HG03469 (cell line): ENCODE measurements around the gene MAGOHB.
"Not testable (repeated sequence)": the region's sequence is repeated elsewhere in the genome, so short reads cannot be mapped to it uniquely, and the experiment has no call there.

Source experiments
- ATAC-seq: cut with Tn5 transposase; IDR thresholded peaks from one replicate; pipeline ENCODE4 v1.9.1; 2021; ENCODE audit warnings: mild to moderate bottlenecking, moderate library complexity, moderate number of reproducible peaks; ENCODE audit not compliant: unreplicated experiment

The MAGOHB gene

DNA sequence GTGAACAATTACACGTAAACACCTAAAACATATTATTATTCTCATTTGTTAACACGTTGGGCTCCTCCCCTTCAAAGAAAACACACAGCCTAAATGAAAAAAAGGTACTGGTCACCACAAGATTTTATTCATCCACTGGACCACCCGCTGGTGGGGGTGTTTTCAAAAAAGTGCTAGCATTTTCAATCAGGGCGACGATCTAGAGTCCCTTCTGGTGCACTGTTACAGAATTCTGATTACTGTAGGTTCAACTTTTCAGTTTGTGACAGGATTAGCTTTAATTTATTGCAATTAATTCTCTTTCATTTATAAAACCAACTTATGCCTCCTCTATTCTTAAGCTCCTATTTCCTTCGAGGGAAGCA is 443 bp downstream of the MAGOHB start:
- no peak for ATAC-seq

DNA sequence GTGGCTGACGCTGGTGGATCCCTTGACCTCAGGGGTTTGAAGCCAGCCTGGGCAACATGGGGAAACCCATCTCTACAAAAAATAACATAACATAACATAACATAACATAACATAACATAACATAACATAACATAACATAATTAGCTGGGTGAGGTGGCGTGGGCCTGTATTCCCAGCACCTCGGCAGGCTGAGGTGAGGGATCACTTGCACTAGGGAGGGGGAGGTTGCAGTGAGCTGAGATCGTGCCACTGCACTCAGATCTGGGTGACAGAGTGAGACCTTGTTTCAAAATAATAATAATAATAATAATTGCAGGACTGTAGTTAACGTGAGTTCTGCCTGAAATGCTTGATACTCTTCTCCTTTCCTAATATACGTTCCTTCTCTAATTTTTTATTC is 1.3 kb downstream of the MAGOHB start:
- ATAC-seq = no peak

DNA sequence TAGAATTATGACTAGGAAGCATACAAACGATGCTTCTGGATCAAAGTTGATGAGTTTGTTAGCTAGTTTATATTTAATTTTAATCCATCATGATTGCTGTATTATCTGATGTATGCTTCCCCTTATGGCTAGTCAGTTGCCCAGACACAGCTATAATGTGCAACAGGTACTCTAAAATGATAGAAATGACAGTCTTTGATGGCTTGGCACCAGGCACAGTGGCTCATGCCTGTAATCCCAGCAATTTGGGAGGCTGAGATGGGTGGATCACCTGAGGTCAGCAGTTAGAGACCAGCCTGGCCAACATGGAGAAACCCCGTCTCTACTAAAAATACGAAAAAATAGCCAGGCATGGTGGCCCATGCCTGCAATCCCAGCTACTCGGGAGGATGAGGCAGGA is 2.2 kb downstream of the MAGOHB start:
- ATAC-seq = not testable (repeated sequence)

DNA sequence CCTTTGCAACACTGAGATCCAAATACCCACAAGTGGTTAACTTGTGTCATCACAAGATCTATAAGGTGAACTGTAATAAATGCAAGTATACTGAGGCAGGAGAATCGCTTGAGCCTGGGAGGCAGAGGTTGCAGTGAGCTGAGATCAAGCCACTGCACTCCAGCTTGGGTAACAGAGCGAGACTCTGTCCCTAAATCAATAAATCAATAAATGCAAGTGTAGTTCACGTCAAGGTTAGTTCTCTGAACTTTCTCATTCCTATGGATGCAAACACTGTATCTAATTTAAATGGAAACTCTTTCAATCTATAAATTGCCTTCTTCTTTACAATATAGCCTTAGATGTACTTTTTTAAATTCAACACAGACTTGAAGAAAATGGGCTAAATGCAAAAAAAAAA is 3.2 kb downstream of the MAGOHB start:
- no peak for ATAC-seq

DNA sequence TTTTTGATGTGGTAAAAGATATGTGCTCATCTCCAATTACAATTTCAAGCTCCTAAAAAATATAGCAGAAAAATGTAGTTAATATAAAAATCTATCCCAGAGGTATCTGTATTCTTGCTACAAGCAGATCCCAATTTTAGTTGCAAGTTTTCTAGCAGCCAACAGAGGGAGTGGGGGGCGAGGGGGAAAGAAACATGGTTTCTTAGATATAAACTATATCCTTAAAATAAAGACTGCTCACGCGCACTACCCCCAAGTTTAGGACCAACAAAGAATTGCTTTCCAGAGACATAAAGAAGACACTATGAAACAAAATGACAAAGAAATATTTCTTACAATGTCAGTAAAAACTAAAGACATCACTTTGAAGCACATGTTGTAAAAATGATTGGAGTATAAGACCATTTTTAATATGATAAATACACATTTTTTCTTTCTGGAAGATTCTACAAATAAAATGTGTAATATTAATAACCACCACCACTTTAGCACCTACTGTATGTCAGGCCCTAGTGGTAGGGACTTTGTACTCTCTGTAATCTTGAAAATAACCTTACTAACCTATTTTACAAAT is 5.4 kb downstream of the MAGOHB start:
- no peak for ATAC-seq

DNA sequence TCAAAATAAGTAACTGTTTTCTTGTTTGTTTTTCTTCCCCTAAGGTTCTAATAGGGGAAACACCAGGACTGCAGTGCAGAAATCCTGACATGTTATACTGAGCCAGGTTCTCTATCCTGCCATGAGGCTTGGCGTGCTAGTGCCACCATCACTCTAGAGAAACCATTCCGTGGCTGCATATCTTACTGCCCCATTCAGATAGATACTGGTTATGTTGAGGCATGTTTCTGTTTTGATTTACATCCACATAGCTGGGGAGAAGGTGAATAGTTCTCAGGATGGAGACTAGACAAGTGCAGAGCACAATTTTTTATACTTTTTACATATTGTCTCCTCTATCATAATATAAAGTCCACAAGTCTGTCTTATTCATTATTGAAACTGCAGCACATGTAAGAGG is 11.5 kb downstream of the MAGOHB start:
- ATAC-seq = no peak

DNA sequence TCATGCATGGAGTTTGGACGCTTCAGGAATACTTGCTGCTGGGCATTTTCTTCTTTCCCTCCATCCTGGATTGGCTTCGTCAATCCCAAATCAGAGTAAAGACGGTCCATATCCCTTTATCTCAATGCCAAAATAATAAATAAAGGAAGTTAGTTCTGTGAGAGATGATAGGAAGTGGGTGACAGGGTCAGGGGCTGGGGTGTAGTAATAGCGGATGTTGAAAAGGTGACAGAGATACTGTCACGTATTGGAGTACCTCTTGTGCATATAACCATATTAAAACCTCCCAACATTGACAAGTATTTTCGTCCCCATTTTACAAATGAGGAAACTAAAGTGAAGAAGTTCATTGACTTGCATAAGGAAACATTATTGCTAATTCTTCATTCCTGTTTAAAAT is 12.4 kb downstream of the MAGOHB start:
- no peak for ATAC-seq

DNA sequence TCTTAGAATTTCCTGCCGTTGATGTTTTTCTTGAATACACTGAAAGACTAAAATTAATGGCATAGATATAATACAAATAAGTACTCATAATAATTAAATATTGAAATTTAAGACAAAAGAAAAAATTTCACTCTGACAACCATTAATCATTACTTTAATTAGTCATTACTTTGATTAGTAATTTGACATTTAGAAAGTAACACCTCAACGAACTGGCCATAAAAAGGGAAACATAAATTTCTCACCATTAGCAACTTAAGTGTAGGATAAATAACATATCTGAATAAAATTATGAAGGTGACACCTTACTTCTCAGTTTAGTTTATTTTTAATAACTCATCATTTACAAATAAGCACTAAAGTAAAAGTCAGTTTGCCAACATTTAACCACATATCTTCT is 17.5 kb downstream of the MAGOHB start:
- no peak for ATAC-seq

DNA sequence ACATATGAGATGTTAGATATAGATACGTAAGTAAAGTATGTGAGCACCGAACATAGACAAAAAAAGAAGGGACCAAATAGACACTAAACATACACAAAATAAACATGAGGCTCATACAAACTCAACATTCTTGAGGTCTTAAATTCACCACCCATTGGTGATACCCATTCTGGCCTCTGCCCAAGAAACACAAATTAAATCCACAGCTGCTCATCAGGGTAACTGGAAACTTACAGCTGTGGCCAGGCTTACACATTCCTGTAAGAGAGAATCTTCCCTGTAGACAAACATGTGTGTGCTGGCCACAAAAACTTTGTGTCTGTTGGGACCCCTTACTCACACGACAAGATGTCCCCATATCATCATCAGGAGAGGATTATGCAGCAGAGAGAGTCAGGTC is 22.4 kb downstream of the MAGOHB start:
- no peak for ATAC-seq

DNA sequence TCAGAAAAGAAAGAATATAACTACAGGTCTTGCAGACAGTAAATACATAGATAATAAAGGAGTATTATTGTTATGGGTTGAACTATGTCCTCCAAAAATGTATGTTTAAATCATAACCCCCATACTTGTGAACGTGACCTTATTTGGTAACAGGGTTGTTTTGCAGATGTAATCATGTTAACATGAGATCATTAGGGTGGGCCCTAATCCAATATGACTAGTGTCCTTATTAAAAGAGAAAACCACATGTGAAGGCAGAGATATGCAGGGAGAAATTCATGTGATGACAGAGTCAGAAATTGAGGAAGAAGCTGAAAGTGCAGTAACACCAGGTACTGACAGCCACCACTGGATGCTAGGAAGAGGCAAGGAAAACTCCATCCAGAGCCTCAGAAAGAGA is 29.0 kb downstream of the MAGOHB start:
- ATAC-seq = no peak

DNA sequence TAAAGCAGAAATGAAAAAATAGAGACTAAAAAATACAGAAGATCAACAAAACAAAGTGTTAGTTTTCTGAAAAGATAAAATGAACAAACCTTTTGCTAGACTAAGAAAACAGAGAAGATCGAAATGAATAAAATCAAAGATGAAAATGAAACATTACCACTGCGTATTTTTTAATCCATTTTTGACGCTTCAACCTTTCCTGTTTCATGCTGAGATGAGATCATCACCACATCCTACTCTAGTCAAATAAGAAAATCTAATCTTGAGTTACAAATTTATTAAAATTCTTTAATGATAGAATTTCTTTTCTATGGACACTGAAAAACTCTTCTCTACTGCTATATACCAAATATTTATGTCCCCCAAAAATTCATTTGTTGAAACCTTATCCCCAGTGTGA is 30.7 kb downstream of the MAGOHB start:
- ATAC-seq = no peak

DNA sequence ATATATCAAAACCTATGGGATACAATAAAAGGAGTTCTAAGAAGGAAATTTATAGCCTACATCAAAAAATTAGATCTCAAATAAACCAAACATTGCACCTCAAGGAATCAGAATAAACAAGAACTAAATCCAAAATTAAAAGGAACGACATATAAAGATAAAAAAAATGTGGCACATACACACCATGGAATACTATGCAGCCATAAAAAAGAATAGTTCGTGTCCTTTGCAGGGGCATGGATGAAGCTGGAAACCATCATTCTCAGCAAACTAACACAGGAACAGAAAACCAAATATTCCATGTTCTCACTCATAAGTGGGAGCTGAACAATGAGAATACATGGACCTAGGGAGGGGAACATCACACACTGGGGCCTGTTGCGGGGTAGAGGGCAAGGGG is 31.3 kb downstream of the MAGOHB start:
- not testable (repeated sequence) for ATAC-seq

DNA sequence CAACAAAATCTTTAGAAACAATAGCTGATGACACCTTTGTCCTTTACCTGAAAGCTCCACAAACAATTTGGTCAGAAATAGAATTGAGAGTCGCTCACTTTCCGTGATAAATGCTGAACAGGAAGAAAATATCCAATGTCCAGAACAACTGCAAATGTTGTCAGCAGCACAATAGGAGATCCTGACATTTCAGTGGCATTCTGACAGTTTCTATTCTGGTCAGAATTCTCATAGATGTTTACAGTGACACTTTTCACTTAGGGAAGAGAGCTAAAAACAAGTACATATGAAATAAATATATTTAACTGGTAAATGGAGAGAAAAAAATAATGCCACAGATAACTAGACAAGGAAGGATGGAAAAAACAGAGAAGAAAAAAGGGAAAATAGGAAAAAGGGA is 39.1 kb downstream of the MAGOHB start:
- ATAC-seq = no peak

DNA sequence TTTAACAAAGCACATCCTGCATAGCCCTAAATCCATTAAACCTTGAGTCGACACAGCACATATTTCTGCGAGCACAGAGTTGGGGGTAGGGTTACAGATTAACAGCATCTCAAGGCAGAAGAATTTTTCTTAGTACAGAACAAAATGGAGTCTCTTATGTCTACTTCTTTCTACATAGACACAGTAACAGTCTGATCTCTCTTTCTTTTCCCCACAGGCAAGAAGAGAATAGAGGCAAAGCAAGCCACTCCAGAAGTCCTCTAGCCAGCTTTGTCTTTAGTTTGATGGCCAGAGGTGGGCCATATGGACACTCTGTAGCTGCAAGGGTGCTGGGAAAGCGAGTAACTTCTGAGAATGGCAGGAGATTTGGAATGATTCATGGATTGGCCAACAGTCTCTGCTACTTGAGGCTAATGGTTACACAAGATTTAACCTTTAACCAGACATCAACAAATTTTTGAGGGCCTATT is 41.4 kb downstream of the MAGOHB start:
- ATAC-seq = not testable (repeated sequence)

DNA sequence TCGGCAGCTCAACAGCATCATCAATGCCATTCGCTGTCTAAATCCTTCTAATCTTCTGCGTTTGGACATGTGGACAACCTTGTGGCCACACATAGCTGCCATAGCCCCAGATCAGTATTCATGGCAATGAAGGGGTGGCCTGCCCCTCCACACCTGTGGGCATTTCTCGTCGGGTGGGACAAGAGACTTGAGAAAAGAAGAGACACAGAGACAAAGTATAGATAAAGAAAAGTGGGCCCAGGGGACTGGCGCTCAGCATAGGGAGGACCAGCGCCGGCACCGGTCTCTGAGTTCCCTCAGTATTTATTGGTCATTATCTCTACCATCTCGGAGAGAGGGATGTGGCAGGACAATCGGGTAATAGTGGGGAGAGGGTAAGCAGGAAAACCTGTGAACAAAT is 42.3 kb downstream of the MAGOHB start:
- ATAC-seq = no peak

DNA sequence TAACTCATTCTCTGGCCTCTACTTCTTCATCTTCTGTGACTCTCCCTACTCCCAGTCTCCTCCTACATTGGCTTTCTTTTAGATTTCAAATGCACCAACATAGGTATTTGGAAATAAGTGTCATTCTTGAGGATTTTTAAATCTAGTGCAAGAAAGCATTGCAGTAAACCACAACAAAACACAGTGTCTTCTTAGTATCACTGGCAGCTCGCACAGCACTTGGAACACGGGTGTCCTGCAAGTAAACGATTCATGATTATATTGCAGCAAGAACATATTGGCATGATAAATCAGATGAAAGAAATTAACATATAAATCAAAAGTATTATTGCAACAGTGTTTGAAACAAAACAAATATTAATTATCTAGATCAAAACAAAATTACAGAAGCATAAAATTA is 45.6 kb downstream of the MAGOHB start:
- no peak for ATAC-seq

DNA sequence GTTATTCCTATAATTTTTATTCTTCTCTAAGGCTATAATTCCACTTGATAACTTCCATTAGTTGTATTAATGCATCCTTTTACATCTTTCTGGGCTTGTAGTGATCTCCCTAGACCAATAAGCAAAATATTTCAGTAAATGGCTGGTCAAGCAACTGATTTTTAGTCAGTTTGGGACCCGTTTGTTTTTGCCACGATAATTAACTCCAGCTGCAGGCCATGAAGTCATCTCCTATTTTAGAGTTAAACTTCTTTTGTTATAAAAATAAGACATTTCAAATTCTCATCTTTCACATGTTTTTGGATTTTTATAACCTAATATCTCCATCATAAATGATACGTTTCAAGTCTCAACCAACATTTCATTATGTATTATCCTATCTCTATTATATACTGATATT is 49.4 kb downstream of the MAGOHB start:
- no peak for ATAC-seq

DNA sequence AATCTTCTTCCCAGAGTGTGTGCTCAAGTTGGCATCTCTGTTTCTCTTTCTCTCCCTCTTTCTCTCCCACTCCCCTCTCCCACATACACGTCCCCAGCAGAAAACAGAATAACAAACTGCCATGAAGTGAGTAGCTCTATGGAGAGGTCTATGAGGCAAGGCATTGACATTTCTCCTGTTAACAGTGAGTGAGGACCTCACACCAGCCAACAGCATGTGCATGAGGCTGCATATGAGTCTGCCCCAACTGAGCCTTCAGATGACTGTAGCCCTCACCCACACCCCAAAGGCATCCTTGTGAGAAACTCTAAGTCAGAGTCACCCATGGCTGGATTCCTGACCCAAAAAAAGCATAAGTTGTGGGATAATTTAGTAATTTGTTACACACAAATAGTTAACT is 50.4 kb downstream of the MAGOHB start:
- ATAC-seq = no peak

DNA sequence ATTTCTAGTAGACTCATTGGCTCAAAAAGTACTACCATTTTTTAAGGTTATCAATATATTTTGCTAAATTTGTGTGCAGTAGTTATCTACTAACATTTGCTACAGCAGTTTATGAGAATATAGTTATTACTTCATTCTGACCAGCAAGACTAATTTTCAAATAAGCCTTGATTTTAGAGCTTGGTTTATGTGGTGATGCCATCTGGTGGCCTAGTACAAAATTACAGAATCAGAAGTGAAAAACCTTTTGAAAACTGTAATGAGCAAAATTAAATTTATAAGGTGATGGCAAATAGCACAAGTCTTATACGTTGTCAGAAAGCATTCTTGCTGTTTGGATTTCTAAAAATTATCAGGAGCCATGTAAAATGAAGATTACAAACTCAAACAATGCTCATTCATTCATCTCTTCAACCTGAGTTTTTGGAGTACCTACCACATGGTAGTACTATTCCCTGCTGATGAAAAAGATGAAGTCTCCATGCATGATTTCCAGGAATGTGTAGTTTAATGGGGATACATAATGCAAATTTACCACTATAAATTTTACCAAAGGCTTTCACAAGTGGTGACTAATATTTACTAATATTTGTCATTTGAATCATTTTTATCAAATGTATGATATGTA is 51.0 kb downstream of the MAGOHB start:
- no peak for ATAC-seq

DNA sequence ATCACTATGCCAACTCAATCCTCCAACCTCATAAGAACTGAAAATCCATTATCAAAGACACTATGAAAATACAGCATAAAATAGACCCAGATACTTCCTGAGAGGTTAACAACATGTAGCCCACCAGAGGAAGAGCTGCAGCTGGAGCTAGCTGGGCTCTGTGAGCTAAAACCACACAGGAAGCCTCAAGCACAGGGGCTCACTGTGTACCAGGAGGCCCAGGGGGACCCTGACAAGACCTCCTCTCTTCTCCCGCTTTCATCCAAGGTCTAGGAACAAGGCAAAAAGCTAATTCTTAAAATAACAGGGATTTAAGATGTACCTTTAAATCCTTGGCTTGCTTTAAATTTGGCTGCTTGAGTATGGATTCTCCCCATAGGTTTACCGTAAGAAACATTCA is 54.2 kb downstream of the MAGOHB start:
- ATAC-seq = no peak

DNA sequence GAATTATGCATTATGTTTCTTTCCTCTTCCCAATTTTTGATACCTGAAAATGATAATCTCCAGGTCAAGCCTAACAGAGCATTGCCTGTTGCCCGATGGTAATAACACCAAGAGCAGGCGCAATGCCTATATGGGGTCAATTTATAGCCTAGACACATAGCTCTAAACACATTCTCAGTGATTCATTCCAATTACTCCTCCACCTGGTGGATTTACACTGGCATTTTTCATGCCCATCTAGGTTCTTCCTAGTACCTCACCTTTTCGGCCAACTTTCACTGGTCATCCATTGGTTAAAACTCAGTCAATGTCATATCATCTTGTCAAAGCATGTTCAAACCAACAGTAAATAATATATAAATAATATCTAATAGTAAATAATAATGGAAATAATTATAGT is 54.6 kb downstream of the MAGOHB start:
- ATAC-seq = no peak

DNA sequence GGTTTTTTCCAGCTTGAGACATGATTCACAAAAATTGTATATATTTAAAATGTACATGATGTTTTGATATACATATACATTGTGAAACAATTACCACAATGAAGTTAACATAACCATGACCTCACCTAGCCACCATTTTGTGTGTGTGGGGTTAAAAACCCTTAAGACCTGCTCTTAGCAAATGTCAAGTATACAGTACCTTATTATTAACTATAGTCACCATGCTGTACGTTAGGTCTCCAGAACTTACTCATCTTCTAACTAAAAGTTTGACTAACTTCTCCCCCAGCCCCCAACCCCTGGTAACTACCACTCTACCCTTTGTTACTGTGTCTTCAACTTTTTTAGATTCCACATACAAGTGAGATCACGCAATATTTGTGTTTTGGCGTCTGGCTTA is 55.1 kb downstream of the MAGOHB start:
- ATAC-seq = no peak

DNA sequence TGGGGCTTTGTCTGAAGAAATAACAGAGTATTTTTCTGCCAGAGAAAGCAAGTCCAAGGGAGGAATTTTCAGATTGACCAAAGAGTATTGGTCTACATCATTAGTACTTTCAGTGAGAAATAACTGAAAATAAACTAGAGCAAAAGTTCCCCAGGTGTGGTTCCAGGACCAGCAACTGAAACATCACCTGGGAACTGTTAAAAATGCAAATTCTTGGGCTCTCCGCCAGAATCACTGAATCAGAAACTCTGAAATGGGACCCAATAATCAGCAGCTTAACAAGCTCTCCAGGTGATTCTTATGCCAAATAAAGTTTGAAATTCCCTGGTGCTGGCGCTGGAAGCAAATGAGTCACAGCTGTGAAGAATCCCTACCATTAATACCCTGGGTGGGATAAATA is 55.6 kb downstream of the MAGOHB start:
- ATAC-seq = peak; percentile 44
